GM18951 (cell line): ENCODE measurements around the gene GHRH.

Experiments used
- POLR2A ChIP-seq: IDR thresholded peaks from 4 replicates; pipeline ENCODE4 v1.6.1; 2011; ENCODE audit warnings: mild to moderate bottlenecking; ENCODE audit not compliant: insufficient read length, insufficient read depth; ENCODE audit errors: extremely low read depth
- in situ Hi-C: fragments of 300-500 bp; cut with MboI; formaldehyde crosslinking; loops from one replicate; pipeline ENCODE4 v1.12.0; 2022; ENCODE audit warnings: low sequenced_read_pairs, mixed read lengths, inconsistent platforms; ENCODE audit not compliant: unreplicated experiment

GHRH gene

DNA sequence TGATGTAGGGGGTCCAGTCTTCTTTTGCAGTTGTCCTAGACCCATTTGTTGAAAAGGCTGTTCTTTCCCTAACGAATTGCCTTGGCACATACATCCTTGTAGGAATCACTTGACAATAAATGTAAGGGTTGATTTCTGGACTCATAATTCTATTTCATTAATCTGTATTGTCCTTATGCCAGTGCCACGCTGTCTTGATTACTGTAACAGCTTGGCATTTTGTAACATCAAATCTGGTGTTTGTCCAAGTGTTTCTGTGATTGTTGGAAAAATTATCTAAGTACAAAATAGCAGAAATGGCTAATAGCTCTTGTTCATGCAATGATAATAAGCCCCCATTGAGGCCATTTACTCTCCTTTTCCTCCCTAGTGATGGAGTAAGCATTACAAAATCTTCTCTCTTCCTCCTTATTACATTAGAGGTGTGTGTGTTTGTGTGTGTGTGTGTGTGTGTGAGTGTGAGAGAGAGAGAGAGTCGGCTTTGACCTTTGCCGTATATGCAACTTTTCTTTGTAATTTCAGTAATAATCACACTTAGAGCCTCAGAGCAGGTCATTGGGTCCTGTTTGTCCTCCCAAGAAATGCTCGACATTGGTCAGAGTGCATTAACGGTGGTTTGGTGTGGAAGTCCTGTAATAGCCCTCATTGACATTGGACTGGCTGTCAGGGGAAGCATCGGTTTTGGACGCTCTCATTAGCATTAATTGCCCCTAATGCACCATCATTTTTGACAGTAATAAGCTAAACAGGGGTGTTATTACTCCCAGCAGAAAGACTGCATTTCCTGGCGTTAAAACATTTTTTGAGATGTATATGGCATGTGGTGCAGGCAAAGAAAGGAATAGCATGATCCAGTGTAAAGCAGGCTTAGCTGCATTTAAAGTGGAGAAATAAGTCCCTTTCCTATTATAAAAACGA lies 41.6 kb downstream of the GHRH start:
- no peak for TF ChIP-seq POLR2A
- in situ Hi-C loops, result no loop called here

DNA sequence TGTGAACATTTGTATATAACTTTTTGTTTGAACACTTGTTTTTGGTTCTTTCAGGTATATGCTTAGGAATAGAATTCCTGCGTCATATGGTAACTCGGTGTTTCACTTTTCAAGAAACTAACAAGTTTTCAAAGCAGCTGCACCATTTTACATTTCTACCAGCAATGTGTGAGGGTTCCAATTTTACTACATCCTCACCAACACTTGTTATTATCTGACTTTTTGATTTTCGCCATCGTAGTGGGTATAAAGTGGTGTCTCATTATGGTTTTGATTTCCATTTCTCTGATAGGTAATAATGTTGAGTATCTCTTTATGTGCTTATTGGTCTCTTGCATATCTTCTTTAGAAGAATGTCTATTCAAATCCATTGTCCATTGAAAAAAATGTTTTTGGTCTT lies 42.6 kb downstream of the GHRH start:
- in situ Hi-C loops, result no loop called here
- TF ChIP-seq POLR2A, result no peak

DNA sequence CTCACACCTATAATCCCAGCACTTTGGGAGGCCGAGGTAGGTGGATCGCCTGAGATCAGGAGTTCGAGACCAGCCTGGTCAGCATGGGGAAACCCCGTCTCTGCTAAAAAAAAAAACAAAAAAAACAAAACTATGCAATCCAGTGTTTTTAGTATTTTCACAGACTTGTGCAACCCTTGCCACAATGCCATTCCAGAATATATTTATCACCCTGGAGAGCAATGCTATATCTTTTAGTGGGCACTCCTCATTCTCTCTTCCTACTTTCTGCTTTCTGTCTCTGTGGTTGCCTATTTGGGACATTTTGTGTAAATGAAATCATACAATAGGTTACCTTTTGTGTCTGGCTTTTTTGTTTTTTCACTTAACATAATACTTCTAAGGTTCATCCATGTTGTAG lies 43.2 kb downstream of the GHRH start:
- in situ Hi-C loops, result no loop called here
- no peak for TF ChIP-seq POLR2A

DNA sequence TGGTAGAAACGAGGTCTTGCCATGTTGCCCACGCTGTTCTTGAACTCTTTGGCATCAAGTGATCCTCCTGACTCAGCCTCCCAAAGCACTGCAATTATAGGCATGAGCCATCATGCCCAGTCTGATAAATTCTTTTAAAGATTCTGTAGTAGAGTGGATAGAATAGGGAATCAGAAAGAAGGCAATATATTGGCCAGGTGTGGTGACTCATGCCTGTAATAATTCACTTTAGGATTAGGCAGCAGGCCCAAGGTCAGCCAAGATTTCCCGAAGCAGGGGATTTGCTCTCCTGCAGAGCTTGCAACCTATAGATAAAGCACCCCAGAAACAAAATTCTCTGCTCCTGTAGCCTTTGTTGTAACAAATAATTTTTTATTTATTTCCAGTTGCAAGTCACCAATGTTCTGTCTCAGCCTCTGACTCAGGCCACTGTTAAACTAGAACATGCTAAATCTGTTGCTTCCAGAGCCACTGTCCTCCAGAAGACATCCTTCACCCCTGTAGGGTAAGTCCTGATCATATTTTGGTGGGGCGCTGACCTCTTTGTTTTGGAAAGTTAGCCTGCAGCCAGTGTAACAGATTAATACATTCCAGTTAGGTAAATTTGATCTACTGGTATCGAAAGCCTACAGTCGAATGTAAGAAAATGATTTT lies 51.8 kb downstream of the GHRH start:
- in situ Hi-C loops, result no loop called here
- no peak for TF ChIP-seq POLR2A

DNA sequence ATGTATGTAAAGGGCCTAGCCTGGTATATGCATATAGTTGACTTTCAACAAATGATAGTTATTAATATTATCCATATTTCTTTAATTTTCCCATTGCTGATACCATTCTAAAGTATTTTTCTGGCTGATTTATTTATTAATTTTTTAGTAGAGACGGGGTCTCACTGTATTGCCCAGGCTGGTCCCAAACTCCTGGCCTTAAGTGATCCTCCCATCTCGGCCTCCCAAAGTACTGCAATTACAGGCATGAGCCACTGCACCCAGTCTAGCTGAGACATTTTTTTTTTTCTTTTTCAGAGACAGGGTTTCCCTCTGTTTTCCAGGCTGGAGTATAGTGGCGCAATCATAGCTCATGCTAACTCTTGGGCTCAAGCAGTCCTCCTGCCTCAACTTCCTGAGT lies 52.4 kb downstream of the GHRH start:
- in situ Hi-C loops, result no loop called here
- no peak for TF ChIP-seq POLR2A

DNA sequence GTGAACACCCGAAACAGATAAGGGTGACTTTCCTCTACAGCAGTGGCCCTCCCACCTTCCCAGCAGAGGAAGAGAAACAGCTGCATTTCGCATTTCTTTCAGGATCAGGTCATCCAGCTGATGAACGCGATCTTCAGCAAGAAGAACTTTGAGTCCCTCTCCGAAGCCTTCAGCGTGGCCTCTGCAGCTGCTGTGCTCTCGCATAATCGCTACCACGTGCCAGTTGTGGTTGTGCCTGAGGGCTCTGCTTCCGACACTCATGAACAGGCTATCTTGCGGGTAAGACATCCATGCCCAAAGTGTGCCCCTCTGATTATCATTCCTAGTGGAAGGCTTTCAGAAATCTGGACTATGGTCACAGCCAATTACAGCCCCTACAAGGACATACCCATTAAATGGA lies 54.4 kb downstream of the GHRH start:
- no peak for TF ChIP-seq POLR2A
- in situ Hi-C loops, result no loop called here

DNA sequence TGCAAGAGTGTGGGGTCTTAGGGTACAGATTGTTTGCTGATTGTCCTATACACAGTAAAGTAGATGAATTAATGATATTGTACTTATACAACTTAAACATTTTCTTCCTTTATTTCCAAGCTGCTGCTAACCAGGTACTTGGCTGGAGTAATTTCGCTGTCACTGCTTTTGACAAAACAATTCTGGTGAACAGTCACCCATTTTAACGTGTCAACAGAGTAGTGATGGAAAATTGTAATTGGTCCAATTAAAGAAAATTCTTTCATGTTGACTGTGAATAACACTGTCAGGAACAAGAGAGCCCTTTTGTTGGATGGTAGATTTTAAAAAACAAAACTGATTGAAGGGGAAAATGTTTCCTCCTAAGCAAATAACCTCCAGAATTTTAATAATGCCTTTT lies 55.8 kb downstream of the GHRH start:
- in situ Hi-C loops, result no loop called here
- TF ChIP-seq POLR2A, result no peak

DNA sequence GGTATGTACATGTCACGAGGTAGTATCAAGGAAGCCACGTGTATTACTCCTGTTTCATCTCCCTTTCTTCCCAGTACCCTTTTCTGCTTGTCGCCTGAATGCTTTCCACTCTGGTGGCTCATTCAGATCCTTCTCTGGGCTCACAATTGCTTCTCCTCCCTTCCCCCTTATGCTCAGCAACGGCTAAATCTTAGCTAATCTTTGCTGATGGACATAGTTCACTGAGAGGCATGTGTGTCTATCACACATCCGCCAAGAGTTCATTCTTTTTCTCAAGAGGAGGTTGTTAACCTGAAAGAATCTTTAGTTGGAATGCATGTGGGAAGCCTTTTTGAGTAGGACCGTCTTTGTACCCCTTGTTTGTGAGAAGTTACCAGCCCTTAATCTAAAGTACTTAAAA lies 56.5 kb downstream of the GHRH start:
- no peak for TF ChIP-seq POLR2A
- in situ Hi-C loops, result no loop called here

DNA sequence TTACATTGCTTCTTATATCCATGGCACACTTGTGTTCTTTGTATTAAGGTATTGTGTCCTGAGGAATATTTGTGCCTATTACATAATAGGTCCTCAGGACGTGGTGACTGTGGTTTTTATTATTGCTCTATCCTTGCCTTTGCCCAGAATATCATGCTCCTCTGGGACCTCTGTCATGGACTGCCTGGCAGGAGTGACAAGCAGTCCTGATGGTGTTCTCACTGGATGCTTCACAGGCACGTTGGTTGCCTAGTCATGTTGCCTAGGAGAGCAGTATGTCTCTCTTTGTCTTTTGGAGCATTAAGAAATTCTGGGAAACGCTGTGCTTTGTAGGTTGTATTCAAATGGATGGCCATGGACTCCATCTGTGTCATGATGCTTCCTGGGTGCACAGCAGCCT lies 57.6 kb downstream of the GHRH start:
- TF ChIP-seq POLR2A, result no peak
- in situ Hi-C loops, result no loop called here

DNA sequence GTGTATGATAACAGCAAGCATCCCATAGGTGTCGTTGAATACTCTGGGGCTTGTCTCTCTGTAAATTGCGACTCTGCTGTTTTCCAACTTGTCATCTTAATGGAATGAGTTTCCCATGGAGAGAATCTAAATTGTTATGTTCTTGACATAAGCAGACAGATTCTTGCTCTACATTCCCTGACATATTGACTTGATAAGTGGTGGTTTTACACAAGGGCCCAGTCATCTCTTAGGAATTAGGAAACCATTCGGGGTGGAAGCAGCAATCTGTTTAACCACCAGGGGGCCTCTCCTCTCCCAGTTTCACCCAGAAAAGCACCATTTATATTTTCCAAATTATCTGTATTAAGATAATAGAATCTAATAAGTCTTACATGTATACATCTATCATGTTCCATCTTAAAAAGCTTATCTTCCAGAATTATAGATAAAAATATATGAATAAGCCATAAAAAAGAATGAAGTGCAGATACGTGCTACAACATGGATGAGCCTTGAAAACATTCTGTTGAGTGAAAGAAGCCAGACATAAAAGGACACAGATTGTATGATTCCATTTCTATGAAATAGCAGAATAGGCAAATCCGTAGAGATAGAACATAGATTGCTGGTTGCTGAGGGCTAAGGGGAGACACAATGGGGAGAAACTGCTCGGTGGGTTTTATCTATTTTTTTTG lies 59.2 kb downstream of the GHRH start:
- in situ Hi-C loops, result no loop called here

DNA sequence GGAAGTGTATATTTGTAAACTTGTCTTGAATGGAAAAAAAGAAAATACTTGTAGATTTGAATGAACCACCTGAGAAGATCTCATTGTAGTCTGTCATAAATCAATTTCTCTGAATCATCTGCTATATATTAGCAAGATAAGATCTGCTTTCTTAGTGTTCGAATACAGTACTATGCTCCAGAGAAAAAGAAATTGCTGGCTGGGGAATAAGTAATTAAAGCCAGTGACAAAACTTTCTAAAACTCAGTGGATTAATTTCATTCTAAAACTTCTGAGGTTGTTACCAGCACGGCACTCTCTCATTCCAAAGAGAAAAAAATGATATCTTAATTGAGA lies 59.8 kb downstream of the GHRH start:
- TF ChIP-seq POLR2A, result no peak
- in situ Hi-C loops, result no loop called here

More for the DNA sequence above, 59.2 kb downstream of the GHRH start:
- no peak for TF ChIP-seq POLR2A
